HepG2 (cell line): ENCODE data around the gene DDX54. TPM values are rescaled to one million over a fixed set of nuclear protein-coding genes. Genes with fewer than 3 reads are reported as not detected.
A peak's percentile ranks its signal among the peaks of the same experiment; 100 is the strongest.

Experiments used
- MXD4 ChIP-seq: IDR thresholded peaks from 2 replicates; pipeline ENCODE4 v1.6.1; 2016; ENCODE audit warnings: mild to moderate bottlenecking, missing biosample characterization, missing genetic modification reagents
- MXI1 ChIP-seq: IDR thresholded peaks from 3 replicates; pipeline ENCODE4 v1.6.1; 2012; ENCODE audit warnings: low read depth, low read length, inconsistent platforms, borderline replicate concordance
- NCOA5 ChIP-seq: sonication (generic); formaldehyde crosslinking; IDR thresholded peaks from 2 replicates; pipeline ENCODE4 v1.4.0; 2020; ENCODE audit warnings: missing genetic modification reagents
- ZNF24 ChIP-seq: fragments of 450-650 bp; IDR thresholded peaks from 2 replicates; pipeline ENCODE4 v1.6.1; 2017; ENCODE audit warnings: antibody characterized with exemption, mild to moderate bottlenecking
- ZNF83 ChIP-seq: sonication (generic); formaldehyde crosslinking; IDR thresholded peaks from 2 replicates; pipeline ENCODE4 v1.4.0; 2020; ENCODE audit warnings: missing genetic modification reagents, mild to moderate bottlenecking, borderline replicate concordance
- polyA plus RNA-seq, 8 experiments: library from polyadenylated mRNA; depleted of rRNA in 3 of 8; stranded (reverse) in 7 of 8; unstranded in 1 of 8; fragments of >200 nt; fragmentation: Illumina TruSeq in 4 of 8; extraction: Trizol in 4 of 8; gene quantifications; 2 replicates each; pipeline versions ENCODE4 v1.2.1 to v1.2.3, GENCODE V29; 2011 to 2016; ENCODE audit warnings: low read depth in 4 of 8, missing spikeins in 1 of 8, mixed read lengths in 1 of 8; ENCODE audit not compliant: insufficient read depth in 1 of 8
- total RNA-seq, 5 experiments: library from RNA; depleted of rRNA; stranded (reverse); fragments of >200 nt; fragmentation: Illumina TruSeq; extraction: Trizol; gene quantifications; 2 replicates each; pipeline ENCODE4 v1.2.3, GENCODE V29; 2016; ENCODE audit warnings: low read depth in 1 of 5
- TF ChIP-seq, protein P1 (sequence below): IDR thresholded peaks from 2 replicates; pipeline ENCODE4 v1.4.0; 2020; ENCODE audit warnings: mild to moderate bottlenecking, missing genetic modification reagents
- TF ChIP-seq, protein P2 (sequence below): IDR thresholded peaks from 2 replicates; pipeline ENCODE4 v1.6.1; 2016; ENCODE audit warnings: control low read depth
- TF ChIP-seq, protein P3 (sequence below): sonication (generic); formaldehyde crosslinking; IDR thresholded peaks from 2 replicates; pipeline ENCODE4 v1.5.1; 2020; ENCODE audit warnings: mild to moderate bottlenecking, missing genetic modification reagents, moderate library complexity
- TF ChIP-seq, protein P4 (sequence below): sonication (generic); IDR thresholded peaks from 2 replicates; pipeline ENCODE4 v1.6.1; 2016; ENCODE audit warnings: low read depth, borderline replicate concordance
- TF ChIP-seq, protein P5 (sequence below): sonication (generic); formaldehyde crosslinking; IDR thresholded peaks from one replicate; pipeline ENCODE4 v1.5.1; 2020; ENCODE audit warnings: mild to moderate bottlenecking, missing genetic modification reagents; ENCODE audit errors: not compliant biosample characterization

DDX54 gene
- total and polyA plus RNA-seq, 2 of the 13 experiments (the other 11 are each of a cell fraction or from before 2014, with no cell fraction given) = 59.7 to 61.1 TPM

DNA sequence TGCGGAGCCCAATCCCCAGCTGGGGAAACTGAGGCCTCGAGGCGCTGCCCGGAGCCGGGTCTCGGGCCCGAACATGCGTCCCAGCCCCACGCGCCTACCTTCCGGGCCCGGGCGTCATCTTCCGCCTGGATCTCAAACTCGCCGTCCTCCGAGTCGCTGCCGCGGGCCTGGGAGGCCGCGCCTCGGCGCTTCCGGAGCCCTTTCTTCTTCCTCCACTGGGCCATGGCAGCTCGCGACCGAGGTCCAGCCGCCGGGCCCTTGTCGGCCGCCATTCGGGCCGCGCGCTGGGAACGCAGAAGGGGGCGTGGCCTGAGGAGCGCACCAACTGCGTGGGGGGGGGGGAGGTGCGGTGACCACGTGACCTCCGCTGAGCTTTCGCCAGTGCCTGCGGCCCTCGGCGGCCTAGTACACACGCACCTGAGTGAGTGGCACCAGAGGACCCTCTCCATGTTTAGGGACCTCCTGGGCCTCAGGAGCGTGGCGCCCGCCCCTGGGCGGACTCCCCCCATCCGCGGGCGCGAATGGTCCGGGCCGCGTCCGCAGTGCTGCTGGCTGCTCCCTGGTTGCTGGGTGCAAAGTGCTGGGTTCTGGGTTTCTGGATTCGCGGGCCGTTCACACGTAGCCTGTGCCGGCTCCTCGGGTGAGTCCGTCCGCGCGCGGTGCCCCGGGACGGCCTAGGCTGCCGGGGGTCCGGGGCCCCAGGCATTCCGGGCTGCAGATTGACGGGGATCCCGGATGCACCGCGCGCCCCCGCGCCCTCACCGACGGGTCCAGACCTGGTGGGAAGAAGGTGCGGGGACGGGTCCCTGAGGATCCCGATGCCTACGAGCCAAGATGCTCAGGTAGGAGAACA lies at the start of gene DDX54, which contains the start of gene RITA1 (continued):
- TF ChIP-seq, protein P1, sequence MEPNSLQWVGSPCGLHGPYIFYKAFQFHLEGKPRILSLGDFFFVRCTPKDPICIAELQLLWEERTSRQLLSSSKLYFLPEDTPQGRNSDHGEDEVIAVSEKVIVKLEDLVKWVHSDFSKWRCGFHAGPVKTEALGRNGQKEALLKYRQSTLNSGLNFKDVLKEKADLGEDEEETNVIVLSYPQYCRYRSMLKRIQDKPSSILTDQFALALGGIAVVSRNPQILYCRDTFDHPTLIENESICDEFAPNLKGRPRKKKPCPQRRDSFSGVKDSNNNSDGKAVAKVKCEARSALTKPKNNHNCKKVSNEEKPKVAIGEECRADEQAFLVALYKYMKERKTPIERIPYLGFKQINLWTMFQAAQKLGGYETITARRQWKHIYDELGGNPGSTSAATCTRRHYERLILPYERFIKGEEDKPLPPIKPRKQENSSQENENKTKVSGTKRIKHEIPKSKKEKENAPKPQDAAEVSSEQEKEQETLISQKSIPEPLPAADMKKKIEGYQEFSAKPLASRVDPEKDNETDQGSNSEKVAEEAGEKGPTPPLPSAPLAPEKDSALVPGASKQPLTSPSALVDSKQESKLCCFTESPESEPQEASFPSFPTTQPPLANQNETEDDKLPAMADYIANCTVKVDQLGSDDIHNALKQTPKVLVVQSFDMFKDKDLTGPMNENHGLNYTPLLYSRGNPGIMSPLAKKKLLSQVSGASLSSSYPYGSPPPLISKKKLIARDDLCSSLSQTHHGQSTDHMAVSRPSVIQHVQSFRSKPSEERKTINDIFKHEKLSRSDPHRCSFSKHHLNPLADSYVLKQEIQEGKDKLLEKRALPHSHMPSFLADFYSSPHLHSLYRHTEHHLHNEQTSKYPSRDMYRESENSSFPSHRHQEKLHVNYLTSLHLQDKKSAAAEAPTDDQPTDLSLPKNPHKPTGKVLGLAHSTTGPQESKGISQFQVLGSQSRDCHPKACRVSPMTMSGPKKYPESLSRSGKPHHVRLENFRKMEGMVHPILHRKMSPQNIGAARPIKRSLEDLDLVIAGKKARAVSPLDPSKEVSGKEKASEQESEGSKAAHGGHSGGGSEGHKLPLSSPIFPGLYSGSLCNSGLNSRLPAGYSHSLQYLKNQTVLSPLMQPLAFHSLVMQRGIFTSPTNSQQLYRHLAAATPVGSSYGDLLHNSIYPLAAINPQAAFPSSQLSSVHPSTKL (CRISPR knock-in tag) = peak; percentile 10; the same call in 1 of the 2 replicates
- TF ChIP-seq ZNF24 = no peak
- TF ChIP-seq NCOA5 = no peak
- TF ChIP-seq MXI1 = peak; percentile 67; the same call in 1 of the 3 replicates
- no peak; the same call in 1 of the 2 replicates for TF ChIP-seq ZNF83 (CRISPR knock-in tag)
- TF ChIP-seq, protein P2, sequence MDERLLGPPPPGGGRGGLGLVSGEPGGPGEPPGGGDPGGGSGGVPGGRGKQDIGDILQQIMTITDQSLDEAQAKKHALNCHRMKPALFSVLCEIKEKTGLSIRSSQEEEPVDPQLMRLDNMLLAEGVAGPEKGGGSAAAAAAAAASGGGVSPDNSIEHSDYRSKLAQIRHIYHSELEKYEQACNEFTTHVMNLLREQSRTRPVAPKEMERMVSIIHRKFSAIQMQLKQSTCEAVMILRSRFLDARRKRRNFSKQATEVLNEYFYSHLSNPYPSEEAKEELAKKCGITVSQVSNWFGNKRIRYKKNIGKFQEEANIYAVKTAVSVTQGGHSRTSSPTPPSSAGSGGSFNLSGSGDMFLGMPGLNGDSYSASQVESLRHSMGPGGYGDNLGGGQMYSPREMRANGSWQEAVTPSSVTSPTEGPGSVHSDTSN (CRISPR knock-in tag) = no peak
- TF ChIP-seq, protein P3, sequence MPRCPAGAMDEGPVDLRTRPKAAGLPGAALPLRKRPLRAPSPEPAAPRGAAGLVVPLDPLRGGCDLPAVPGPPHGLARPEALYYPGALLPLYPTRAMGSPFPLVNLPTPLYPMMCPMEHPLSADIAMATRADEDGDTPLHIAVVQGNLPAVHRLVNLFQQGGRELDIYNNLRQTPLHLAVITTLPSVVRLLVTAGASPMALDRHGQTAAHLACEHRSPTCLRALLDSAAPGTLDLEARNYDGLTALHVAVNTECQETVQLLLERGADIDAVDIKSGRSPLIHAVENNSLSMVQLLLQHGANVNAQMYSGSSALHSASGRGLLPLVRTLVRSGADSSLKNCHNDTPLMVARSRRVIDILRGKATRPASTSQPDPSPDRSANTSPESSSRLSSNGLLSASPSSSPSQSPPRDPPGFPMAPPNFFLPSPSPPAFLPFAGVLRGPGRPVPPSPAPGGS = peak; percentile 87
- TF ChIP-seq, protein P4, sequence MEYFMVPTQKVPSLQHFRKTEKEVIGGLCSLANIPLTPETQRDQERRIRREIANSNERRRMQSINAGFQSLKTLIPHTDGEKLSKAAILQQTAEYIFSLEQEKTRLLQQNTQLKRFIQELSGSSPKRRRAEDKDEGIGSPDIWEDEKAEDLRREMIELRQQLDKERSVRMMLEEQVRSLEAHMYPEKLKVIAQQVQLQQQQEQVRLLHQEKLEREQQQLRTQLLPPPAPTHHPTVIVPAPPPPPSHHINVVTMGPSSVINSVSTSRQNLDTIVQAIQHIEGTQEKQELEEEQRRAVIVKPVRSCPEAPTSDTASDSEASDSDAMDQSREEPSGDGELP = no peak; the same call in 1 of the 2 replicates
- TF ChIP-seq MXD4 (CRISPR knock-in tag) = peak; percentile 78
- TF ChIP-seq, protein P5, sequence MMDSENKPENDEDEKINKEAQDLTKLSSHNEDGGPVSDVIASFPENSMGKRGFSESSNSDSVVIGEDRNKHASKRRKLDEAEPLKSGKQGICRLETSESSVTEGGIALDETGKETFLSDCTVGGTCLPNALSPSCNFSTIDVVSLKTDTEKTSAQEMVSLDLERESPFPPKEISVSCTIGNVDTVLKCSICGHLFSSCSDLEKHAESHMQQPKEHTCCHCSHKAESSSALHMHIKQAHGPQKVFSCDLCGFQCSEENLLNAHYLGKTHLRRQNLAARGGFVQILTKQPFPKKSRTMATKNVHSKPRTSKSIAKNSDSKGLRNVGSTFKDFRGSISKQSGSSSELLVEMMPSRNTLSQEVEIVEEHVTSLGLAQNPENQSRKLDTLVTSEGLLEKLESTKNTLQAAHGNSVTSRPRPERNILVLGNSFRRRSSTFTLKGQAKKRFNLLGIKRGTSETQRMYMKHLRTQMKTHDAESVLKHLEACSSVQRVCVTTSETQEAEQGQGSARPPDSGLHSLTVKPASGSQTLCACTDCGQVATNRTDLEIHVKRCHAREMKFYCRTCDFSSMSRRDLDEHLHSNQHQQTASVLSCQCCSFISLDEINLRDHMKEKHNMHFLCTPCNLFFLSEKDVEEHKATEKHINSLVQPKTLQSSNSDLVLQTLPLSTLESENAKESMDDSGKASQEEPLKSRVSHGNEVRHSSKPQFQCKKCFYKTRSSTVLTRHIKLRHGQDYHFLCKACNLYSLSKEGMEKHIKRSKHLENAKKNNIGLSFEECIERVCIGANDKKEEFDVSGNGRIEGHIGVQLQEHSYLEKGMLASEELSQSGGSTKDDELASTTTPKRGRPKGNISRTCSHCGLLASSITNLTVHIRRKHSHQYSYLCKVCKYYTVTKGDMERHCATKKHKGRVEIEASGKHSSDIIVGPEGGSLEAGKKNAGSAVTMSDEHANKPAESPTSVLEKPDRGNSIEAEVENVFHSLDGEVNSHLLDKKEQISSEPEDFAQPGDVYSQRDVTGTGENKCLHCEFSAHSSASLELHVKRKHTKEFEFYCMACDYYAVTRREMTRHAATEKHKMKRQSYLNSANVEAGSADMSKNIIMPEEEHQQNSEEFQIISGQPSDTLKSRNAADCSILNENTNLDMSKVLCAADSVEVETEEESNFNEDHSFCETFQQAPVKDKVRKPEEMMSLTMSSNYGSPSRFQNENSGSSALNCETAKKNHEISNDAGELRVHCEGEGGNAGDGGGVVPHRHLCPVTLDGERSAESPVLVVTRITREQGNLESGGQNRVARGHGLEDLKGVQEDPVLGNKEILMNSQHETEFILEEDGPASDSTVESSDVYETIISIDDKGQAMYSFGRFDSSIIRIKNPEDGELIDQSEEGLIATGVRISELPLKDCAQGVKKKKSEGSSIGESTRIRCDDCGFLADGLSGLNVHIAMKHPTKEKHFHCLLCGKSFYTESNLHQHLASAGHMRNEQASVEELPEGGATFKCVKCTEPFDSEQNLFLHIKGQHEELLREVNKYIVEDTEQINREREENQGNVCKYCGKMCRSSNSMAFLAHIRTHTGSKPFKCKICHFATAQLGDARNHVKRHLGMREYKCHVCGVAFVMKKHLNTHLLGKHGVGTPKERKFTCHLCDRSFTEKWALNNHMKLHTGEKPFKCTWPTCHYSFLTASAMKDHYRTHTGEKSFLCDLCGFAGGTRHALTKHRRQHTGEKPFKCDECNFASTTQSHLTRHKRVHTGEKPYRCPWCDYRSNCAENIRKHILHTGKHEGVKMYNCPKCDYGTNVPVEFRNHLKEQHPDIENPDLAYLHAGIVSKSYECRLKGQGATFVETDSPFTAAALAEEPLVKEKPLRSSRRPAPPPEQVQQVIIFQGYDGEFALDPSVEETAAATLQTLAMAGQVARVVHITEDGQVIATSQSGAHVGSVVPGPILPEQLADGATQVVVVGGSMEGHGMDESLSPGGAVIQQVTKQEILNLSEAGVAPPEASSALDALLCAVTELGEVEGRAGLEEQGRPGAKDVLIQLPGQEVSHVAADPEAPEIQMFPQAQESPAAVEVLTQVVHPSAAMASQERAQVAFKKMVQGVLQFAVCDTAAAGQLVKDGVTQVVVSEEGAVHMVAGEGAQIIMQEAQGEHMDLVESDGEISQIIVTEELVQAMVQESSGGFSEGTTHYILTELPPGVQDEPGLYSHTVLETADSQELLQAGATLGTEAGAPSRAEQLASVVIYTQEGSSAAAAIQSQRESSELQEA (CRISPR knock-in tag) = peak; percentile 82
